ENCODE measurements around the gene BICDL1.

- no peak for TF ChIP-seq POLR2A (IDR thresholded peaks at IDR 0.05)
- TF ChIP-seq CTCF (IDR thresholded peaks at IDR 0.05), result no peak
These were observed 102.5 kb downstream of the BICDL1 start for GRCh38 chr12:120091371-120092090.
